DOHH2 (cell line): ENCODE results near the gene PPP5C.
"Not testable (repeated sequence)": the region's sequence is repeated elsewhere in the genome, so short reads cannot be mapped to it uniquely, and the experiment has no call there.

ENCODE experiments used
- H3F3A ChIP-seq: fragments of 200-600 bp; sonication (generic), shearing (Covaris generic); 2 replicates; pipeline ENCODE4 v1.6.0; 2016; ENCODE audit warnings: antibody characterized with exemption, mild to moderate bottlenecking; ENCODE audit not compliant: control insufficient read depth, insufficient read depth
- H3K27ac ChIP-seq: fragments of 200-600 bp; sonication (generic); 2 replicates; pipeline ENCODE4 v1.5.1; 2014; ENCODE audit warnings: low read depth, mild to moderate bottlenecking, low read length, moderate library complexity
- H3K27me3 ChIP-seq: fragments of 200-600 bp; sonication (generic); 2 replicates; pipeline ENCODE4 v1.6.1; 2014; ENCODE audit warnings: mild to moderate bottlenecking, low read length, mixed read lengths; ENCODE audit not compliant: control insufficient read depth
- H3K36me3 ChIP-seq: fragments of 200-600 bp; sonication (generic); 2 replicates; pipeline ENCODE4 v1.6.1; 2014; ENCODE audit warnings: mild to moderate bottlenecking, low read length, moderate library complexity, mixed read lengths; ENCODE audit not compliant: control insufficient read depth
- H3K4me1 ChIP-seq: fragments of 200-600 bp; sonication (generic); 2 replicates; pipeline ENCODE4 v1.6.1; 2014; ENCODE audit warnings: mild to moderate bottlenecking, low read length, mixed read lengths; ENCODE audit not compliant: control insufficient read depth
- H3K4me2 ChIP-seq: fragments of 200-600 bp; sonication (generic); 2 replicates; pipeline ENCODE4 v1.6.0; 2014; ENCODE audit warnings: mild to moderate bottlenecking, low read length, moderate library complexity
- H3K4me3 ChIP-seq: fragments of 200-600 bp; sonication (generic); 2 replicates; pipeline ENCODE4 v1.5.1; 2014; ENCODE audit warnings: mild to moderate bottlenecking, low read length, mixed read lengths
- H3K79me2 ChIP-seq: fragments of 200-600 bp; sonication (generic); 2 replicates; pipeline ENCODE4 v1.6.1; 2014; ENCODE audit warnings: mild to moderate bottlenecking, low read length, mixed read lengths; ENCODE audit not compliant: control insufficient read depth
- H3K9me2 ChIP-seq: fragments of 200-600 bp; sonication (generic); replicated peaks from 2 replicates; pipeline ENCODE4 v1.6.1; 2014; ENCODE audit warnings: mild to moderate bottlenecking, low read length, mixed read lengths; ENCODE audit not compliant: control insufficient read depth
- H3K9me3 ChIP-seq: fragments of 200-600 bp; sonication (generic); 2 replicates; pipeline ENCODE4 v1.6.1; 2014; ENCODE audit warnings: antibody characterized with exemption, low read length, mixed read lengths; ENCODE audit not compliant: control insufficient read depth, insufficient read depth
- H4K20me1 ChIP-seq: fragments of 200-600 bp; sonication (generic); 2 replicates; pipeline ENCODE4 v1.6.0; 2014; ENCODE audit warnings: low read depth, mild to moderate bottlenecking, antibody characterized with exemption, low read length, moderate library complexity; ENCODE audit not compliant: control insufficient read depth, insufficient read depth
- CTCF ChIP-seq: fragments of 200-600 bp; sonication (generic); IDR thresholded peaks from one replicate; pipeline ENCODE4 v1.5.1; 2014; ENCODE audit warnings: antibody characterized with exemption, mild to moderate bottlenecking, low read depth, low read length; ENCODE audit not compliant: poor library complexity, severe bottlenecking
- EZH2phosphoT487 ChIP-seq: fragments of 200-600 bp; sonication (generic); IDR thresholded peaks from 2 replicates; pipeline ENCODE4 v1.6.1; 2017; ENCODE audit warnings: borderline replicate concordance, mild to moderate bottlenecking, antibody characterized with exemption, low read length, moderate library complexity, mixed read lengths

The PPP5C gene

GRCh38 chr19:46372901-46373490, 26.1 kb downstream of the PPP5C start:
- Histone ChIP-seq H3K27me3 (no peaks in the 10 kb centered on the region), H3K4me1 (no peaks in the 10 kb centered on the region), H3F3A (no peaks in the 10 kb centered on the region), H3K79me2 (peaks cover 73% of the 10 kb centered on the region), H4K20me1 (peaks cover 16% of the 10 kb centered on the region; the same call in 1 of the 2 replicates), H3K9me3 (no peaks in the 10 kb centered on the region), H3K9me2 (no peaks in the 10 kb centered on the region), H3K4me3 (no peak overlapping the region), H3K4me2 (no peak overlapping the region), H3K27ac (no peak overlapping the region), H3K36me3 (peaks cover 65% of the 10 kb centered on the region)
- TF ChIP-seq EZH2phosphoT487 (no peak), CTCF (peak; percentile 43)

GRCh38 chr19:46373491-46374359, 26.8 kb downstream of the PPP5C start:
- peaks cover 72% of the 10 kb centered on the region for H3K79me2 ChIP-seq
- no peaks in the 10 kb centered on the region for H3K9me2 ChIP-seq
- H3K9me3 ChIP-seq, result no peaks in the 10 kb centered on the region
- no peaks in the 10 kb centered on the region for H3K27me3 ChIP-seq
- H3K27ac ChIP-seq, result no peak overlapping the region
- no peak overlapping the region for H3K4me2 ChIP-seq
- H3K36me3 ChIP-seq, result peaks cover 69% of the 10 kb centered on the region
- no peaks in the 10 kb centered on the region for H3F3A ChIP-seq
- H3K4me1 ChIP-seq, result peaks cover 6% of the 10 kb centered on the region
- TF ChIP-seq EZH2phosphoT487 (no peak), CTCF (no peak)
- H4K20me1 ChIP-seq, result peaks cover 15% of the 10 kb centered on the region; the same call in 1 of the 2 replicates
- no peak overlapping the region for H3K4me3 ChIP-seq

- Histone ChIP-seq H3K27me3 (no peaks in the 10 kb centered on the region), H3K4me3 (no peak overlapping the region), H3K9me2 (no peaks in the 10 kb centered on the region), H4K20me1 (peaks cover 15% of the 10 kb centered on the region; the same call in 1 of the 2 replicates), H3F3A (peaks cover 2% of the 10 kb centered on the region; the same call in 1 of the 2 replicates), H3K4me2 (no peak overlapping the region), H3K27ac (no peak overlapping the region), H3K36me3 (peaks cover 76% of the 10 kb centered on the region), H3K79me2 (peaks cover 76% of the 10 kb centered on the region), H3K4me1 (peaks cover 17% of the 10 kb centered on the region), H3K9me3 (no peaks in the 10 kb centered on the region)
- no peak for TF ChIP-seq EZH2phosphoT487
- TF ChIP-seq CTCF, result no peak
Measured at GRCh38 chr19:46374536-46375475, 27.9 kb downstream of the PPP5C start.

- not testable (repeated sequence) for H3F3A ChIP-seq, H3K27ac ChIP-seq, H3K9me3 ChIP-seq, H3K27me3 ChIP-seq, H3K4me3 ChIP-seq, H3K4me2 ChIP-seq, H3K9me2 ChIP-seq
- peaks cover 77% of the 10 kb centered on the region for H3K36me3 ChIP-seq
- H4K20me1 ChIP-seq, result peaks cover 17% of the 10 kb centered on the region; the same call in 1 of the 2 replicates
- H3K4me1 ChIP-seq, result peaks cover 24% of the 10 kb centered on the region
- peaks cover 76% of the 10 kb centered on the region for H3K79me2 ChIP-seq
Measured at GRCh38 chr19:46375476-46376067, 28.7 kb downstream of the PPP5C start.
